ENCODE measurements around the gene DYSF. TPM values are rescaled to one million over a fixed set of nuclear protein-coding genes. Genes with fewer than 3 reads are reported as not detected.

The DYSF gene
- polyA plus RNA-seq, 1 of the 3 experiments (the other 2 are of a cell fraction): 0.10 TPM

GRCh38 chr2:71568103-71568502 lies 114.7 kb downstream of the DYSF start:
- Histone ChIP-seq H3K4me2 (no peak overlapping the region), H3K9me2 (no peaks in the 10 kb centered on the region), H3K9ac (no peak overlapping the region), H3K27ac (ENCODE audit: low read depth in 2 of 2, low read length in 1 of 2) (no peak overlapping the region), H4K20me1 (ENCODE audit: insufficient read depth) (no peaks in the 10 kb centered on the region), H3K4me1 (ENCODE audit: control insufficient read depth in 1 of 2, insufficient read depth in 2 of 2, low read depth in 1 of 2, low read length in 1 of 2) (no peaks in the 10 kb centered on the region; a peak in 1 of 4 replicates), H3K4me3 (ENCODE audit: low read depth in 2 of 2, low read length in 1 of 2) (no peak overlapping the region), H3K9me3 (no peaks in the 10 kb centered on the region), H3F3A (replicated peaks; ENCODE audit: insufficient read depth) (no peaks in the 10 kb centered on the region), H3K36me3 (replicated peaks in 1 of 2; ENCODE audit: control insufficient read depth in 1 of 2, insufficient read depth in 2 of 2, low read length in 1 of 2) (no peaks in the 10 kb centered on the region), H3K27me3 (ENCODE audit: insufficient read depth) (no peaks in the 10 kb centered on the region), H3K79me2 (ENCODE audit: insufficient read depth) (no peaks in the 10 kb centered on the region), H2AFZ (ENCODE audit: low read depth) (no peak overlapping the region)
- no peak for DNase-seq
- POLR2A ChIA-PET: no interaction called here
- TF ChIP-seq ZBTB33 (IDR thresholded peaks at IDR 0.05; ENCODE audit: borderline replicate concordance, low read depth) (no peak), JUND (IDR thresholded peaks at IDR 0.05) (no peak), FOXJ3 (CRISPR knock-in tag; IDR thresholded peaks at IDR 0.05) (no peak), USF2 (IDR thresholded peaks at IDR 0.05; ENCODE audit: borderline replicate concordance, low read depth, low read length) (no peak), YY1 (IDR thresholded peaks at IDR 0.05; ENCODE audit: low read depth) (no peak), FOXM1 (IDR thresholded peaks at IDR 0.05; ENCODE audit: low read depth) (no peak), TCF12 (IDR thresholded peaks at IDR 0.05) (no peak)
- CTCF ChIA-PET: interaction anchor here (1.3 kb wide), 1 partner anchor 57 kb away, joined by 3 read pairs; no protein-coding TSS in a partner anchor
- WGBS (ENCODE audit: low lambda C conversion rate): 70% methylated on average over 9 of the region's 14 CpGs

GRCh38 chr2:71570511-71570910 lies 117.2 kb downstream of the DYSF start:
- Histone ChIP-seq H3K27me3 (ENCODE audit: insufficient read depth) (no peaks in the 10 kb centered on the region), H3F3A (replicated peaks; ENCODE audit: insufficient read depth) (no peaks in the 10 kb centered on the region), H3K9me3 (no peaks in the 10 kb centered on the region), H3K4me1 (ENCODE audit: control insufficient read depth in 1 of 2, insufficient read depth in 2 of 2, low read depth in 1 of 2, low read length in 1 of 2) (no peaks in the 10 kb centered on the region), H3K79me2 (ENCODE audit: insufficient read depth) (no peaks in the 10 kb centered on the region), H3K27ac (ENCODE audit: low read depth in 2 of 2, low read length in 1 of 2) (no peak overlapping the region), H3K9ac (no peak overlapping the region), H3K36me3 (replicated peaks in 1 of 2; ENCODE audit: control insufficient read depth in 1 of 2, insufficient read depth in 2 of 2, low read length in 1 of 2) (no peaks in the 10 kb centered on the region), H3K4me2 (no peak overlapping the region), H3K4me3 (ENCODE audit: low read depth in 2 of 2, low read length in 1 of 2) (no peak overlapping the region), H2AFZ (ENCODE audit: low read depth) (no peak overlapping the region), H3K9me2 (no peaks in the 10 kb centered on the region), H4K20me1 (ENCODE audit: insufficient read depth) (no peaks in the 10 kb centered on the region)
- CTCF ChIA-PET: no interaction called here
- POLR2A ChIA-PET: no interaction called here
- TF ChIP-seq RCOR1 (IDR thresholded peaks at IDR 0.05; ENCODE audit: low read length) (no peak), PBX3 (IDR thresholded peaks at IDR 0.05) (no peak), SIN3A (IDR thresholded peaks at IDR 0.05; ENCODE audit: borderline replicate concordance, low read depth, low read length) (no peak), TEAD4 (IDR thresholded peaks at IDR 0.05; ENCODE audit: borderline replicate concordance, insufficient read depth) (no peak), USF2 (IDR thresholded peaks at IDR 0.05; ENCODE audit: borderline replicate concordance, low read depth, low read length) (no peak), FOSL2 (IDR thresholded peaks at IDR 0.05; ENCODE audit: borderline replicate concordance, low read depth) (no peak), JUND (IDR thresholded peaks at IDR 0.05) (no peak), MXI1 (IDR thresholded peaks at IDR 0.05; ENCODE audit: low read depth, low read length) (no peak), REST (IDR thresholded peaks at IDR 0.05; ENCODE audit: low read depth, low read length) (no peak)
- DNase-seq: no peak
- 85% methylated on average over 10 of the region's 10 CpGs for WGBS (ENCODE audit: low lambda C conversion rate)
